ENCODE data around the gene ELMOD2.

DNA sequence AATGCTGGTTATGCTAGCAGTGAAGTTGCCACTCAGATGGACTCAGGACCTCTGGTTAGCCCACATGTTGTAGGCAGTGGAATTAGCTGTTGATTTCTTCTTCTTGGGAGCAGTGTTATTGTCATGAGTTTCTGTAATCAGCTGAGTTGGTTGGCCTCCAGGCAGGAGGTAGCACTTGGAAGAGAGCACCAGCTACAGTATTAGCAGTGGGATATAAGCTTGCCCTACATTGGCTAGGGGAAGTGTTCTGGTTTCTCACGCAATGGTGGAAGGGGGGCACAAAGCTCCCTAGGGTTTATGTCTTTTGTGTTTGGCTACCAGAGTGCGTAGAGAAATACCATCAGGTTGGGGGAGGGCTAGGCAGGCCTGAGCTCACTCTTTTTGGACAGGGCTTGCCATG, 78.7 kb downstream of the ELMOD2 start:
- TF ChIP-seq, protein P1, sequence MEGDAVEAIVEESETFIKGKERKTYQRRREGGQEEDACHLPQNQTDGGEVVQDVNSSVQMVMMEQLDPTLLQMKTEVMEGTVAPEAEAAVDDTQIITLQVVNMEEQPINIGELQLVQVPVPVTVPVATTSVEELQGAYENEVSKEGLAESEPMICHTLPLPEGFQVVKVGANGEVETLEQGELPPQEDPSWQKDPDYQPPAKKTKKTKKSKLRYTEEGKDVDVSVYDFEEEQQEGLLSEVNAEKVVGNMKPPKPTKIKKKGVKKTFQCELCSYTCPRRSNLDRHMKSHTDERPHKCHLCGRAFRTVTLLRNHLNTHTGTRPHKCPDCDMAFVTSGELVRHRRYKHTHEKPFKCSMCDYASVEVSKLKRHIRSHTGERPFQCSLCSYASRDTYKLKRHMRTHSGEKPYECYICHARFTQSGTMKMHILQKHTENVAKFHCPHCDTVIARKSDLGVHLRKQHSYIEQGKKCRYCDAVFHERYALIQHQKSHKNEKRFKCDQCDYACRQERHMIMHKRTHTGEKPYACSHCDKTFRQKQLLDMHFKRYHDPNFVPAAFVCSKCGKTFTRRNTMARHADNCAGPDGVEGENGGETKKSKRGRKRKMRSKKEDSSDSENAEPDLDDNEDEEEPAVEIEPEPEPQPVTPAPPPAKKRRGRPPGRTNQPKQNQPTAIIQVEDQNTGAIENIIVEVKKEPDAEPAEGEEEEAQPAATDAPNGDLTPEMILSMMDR (conservative IDR thresholded peaks at IDR 0.05 in 1 of 2, IDR thresholded peaks at IDR 0.05 in 1 of 2; ENCODE audit: low read depth in 1 of 2, low read length in 2 of 2), result no peak
- no peak for TF ChIP-seq EZH2 (IDR thresholded peaks at IDR 0.05; ENCODE audit: low read length, missing control alignments)

Measured in fibroblast of lung (primary cell).